ENCODE data around the gene MID1. TPM values are rescaled to one million over a fixed set of nuclear protein-coding genes. Genes with fewer than 3 reads are reported as not detected.

Gene MID1
- total RNA-seq, 4 donors from 2014 or later, result 17.0 to 23.4 (median 19.0) TPM

- 60 to 72% methylated on average over 3 of the region's 3 CpGs for WGBS, 2 donors (ENCODE audit: low coverage in 1 of 2)
- no peak for ATAC-seq
- Histone ChIP-seq H3K27ac (peak overlapping the region in 1 of 4 donors; percentile 35), H3K36me3 (no peaks in the 10 kb centered on the region), H3K4me1 (peaks cover 0 to 17% (median 0%) of the 10 kb centered on the region in 3 donors), H3K9me3 (no peaks in the 10 kb centered on the region), H3K4me3 (no peak overlapping the region), H3K27me3 (no peaks in the 10 kb centered on the region)
- TF ChIP-seq EP300 (IDR thresholded peaks at IDR 0.05) (no peak), POLR2AphosphoS5 (IDR thresholded peaks at IDR 0.05) (no peak), POLR2A (IDR thresholded peaks at IDR 0.05) (no peak)
- TF ChIP-seq, protein P1, sequence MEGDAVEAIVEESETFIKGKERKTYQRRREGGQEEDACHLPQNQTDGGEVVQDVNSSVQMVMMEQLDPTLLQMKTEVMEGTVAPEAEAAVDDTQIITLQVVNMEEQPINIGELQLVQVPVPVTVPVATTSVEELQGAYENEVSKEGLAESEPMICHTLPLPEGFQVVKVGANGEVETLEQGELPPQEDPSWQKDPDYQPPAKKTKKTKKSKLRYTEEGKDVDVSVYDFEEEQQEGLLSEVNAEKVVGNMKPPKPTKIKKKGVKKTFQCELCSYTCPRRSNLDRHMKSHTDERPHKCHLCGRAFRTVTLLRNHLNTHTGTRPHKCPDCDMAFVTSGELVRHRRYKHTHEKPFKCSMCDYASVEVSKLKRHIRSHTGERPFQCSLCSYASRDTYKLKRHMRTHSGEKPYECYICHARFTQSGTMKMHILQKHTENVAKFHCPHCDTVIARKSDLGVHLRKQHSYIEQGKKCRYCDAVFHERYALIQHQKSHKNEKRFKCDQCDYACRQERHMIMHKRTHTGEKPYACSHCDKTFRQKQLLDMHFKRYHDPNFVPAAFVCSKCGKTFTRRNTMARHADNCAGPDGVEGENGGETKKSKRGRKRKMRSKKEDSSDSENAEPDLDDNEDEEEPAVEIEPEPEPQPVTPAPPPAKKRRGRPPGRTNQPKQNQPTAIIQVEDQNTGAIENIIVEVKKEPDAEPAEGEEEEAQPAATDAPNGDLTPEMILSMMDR (IDR thresholded peaks at IDR 0.05), result no peak
Observed at GRCh38 chrX:10603612-10604011, 16.8 kb downstream of the MID1 start.

DNA sequence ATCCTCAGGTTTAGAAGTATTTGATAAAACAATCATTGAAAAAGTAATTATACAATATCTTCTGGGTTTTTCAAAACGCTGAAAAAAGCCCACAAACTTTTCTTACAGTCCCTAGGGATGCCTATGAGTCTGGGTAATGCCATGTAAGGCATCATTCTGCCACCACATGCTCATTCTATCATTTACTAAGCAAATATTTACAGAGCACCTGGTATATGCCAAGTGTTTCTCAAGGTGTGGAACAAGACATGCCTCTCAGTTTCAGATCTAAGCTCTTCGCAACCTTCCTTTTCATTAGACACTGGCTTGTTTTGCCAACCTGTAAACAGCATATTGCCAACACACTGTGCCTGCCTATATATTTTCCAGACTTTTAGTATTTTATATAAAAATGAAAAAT lies 17.7 kb downstream of the MID1 start:
- H3K4me1 ChIP-seq, result peaks cover 0 to 17% (median 0%) of the 10 kb centered on the region in 3 donors
- H3K4me3 ChIP-seq, result no peak overlapping the region
- H3K27ac ChIP-seq, result peak overlapping the region in 1 of 4 donors; percentile 35
- ATAC-seq, result no peak
- H3K36me3 ChIP-seq, result no peaks in the 10 kb centered on the region
- no peaks in the 10 kb centered on the region for H3K27me3 ChIP-seq
- 48 to 63% methylated on average over 1 to 2 of the region's 2 CpGs for WGBS, 2 donors (ENCODE audit: low coverage in 1 of 2)
- H3K9me3 ChIP-seq, result no peaks in the 10 kb centered on the region
- TF ChIP-seq, protein P1 (IDR thresholded peaks at IDR 0.05), result no peak
- TF ChIP-seq POLR2AphosphoS5 (IDR thresholded peaks at IDR 0.05) (no peak), POLR2A (IDR thresholded peaks at IDR 0.05) (no peak), EP300 (IDR thresholded peaks at IDR 0.05) (no peak)

DNA sequence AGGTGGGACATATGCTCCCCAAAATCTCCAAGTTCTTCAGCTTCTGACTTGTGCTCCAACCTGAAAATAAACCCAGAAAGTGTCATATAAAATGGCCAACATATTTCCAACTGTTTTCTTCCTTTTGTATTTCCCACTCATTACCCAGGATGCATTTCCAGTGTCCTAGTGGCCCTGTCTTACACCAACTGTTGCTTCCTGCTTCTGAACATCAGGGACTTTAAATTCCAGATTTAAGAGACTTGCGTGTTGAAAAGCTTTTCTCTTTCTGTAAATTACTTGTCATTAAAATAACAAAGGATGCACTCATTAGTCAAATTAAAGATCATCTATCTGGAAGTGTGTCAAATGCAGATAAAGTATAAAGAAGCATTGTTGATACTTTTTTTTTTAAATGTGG lies 19.9 kb downstream of the MID1 start:
- Histone ChIP-seq H3K36me3 (no peaks in the 10 kb centered on the region), H3K9me3 (no peaks in the 10 kb centered on the region), H3K4me1 (peaks cover 0 to 21% (median 0%) of the 10 kb centered on the region in 3 donors), H3K27ac (no peak overlapping the region), H3K27me3 (no peaks in the 10 kb centered on the region), H3K4me3 (no peak overlapping the region)
- 46% methylated on average over 1 of the region's 1 CpG; no CpG with 5 or more reads in 1 of the 2 donors for WGBS, 2 donors (ENCODE audit: low coverage in 1 of 2)
- no peak for ATAC-seq
- TF ChIP-seq POLR2AphosphoS5 (IDR thresholded peaks at IDR 0.05) (no peak), EP300 (IDR thresholded peaks at IDR 0.05) (no peak), POLR2A (IDR thresholded peaks at IDR 0.05) (no peak)
- TF ChIP-seq, protein P1 (IDR thresholded peaks at IDR 0.05), result no peak

GRCh38 chrX:10598540-10598939 lies 21.8 kb downstream of the MID1 start:
- Histone ChIP-seq H3K27me3 (no peaks in the 10 kb centered on the region), H3K4me3 (no peak overlapping the region), H3K9me3 (no peaks in the 10 kb centered on the region), H3K36me3 (no peaks in the 10 kb centered on the region), H3K27ac (no peak overlapping the region), H3K4me1 (peaks cover 0 to 21% (median 0%) of the 10 kb centered on the region in 3 donors)
- 40 to 50% methylated on average over 1 to 2 of the region's 5 CpGs for WGBS, 2 donors (ENCODE audit: low coverage in 1 of 2)
- ATAC-seq, result no peak
- TF ChIP-seq POLR2AphosphoS5 (IDR thresholded peaks at IDR 0.05) (no peak), POLR2A (IDR thresholded peaks at IDR 0.05) (no peak), EP300 (IDR thresholded peaks at IDR 0.05) (no peak)
- TF ChIP-seq, protein P1 (IDR thresholded peaks at IDR 0.05), result no peak

DNA sequence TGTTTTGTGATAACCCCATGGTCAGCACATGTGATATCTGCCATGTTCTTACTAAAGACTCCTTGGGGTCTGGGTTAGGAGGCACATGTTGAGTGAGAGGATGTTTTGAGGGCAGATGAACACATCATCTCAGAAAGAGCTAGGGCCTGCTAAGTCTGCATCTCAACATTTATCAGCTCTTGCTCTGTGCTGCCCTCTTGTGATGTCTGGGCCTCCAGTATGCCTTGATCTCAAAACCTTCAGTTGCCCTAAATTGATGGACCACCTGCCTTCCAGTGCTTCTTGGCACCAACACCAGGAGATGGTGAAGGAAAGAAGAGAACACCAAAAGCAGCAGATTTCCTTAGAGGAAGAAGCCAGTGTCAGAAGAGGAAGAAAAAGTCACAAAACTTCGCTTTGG lies 22.5 kb downstream of the MID1 start:
- Histone ChIP-seq H3K27me3 (no peaks in the 10 kb centered on the region), H3K9me3 (no peaks in the 10 kb centered on the region), H3K4me3 (no peak overlapping the region), H3K36me3 (no peaks in the 10 kb centered on the region), H3K27ac (no peak overlapping the region), H3K4me1 (peaks cover 0 to 21% (median 0%) of the 10 kb centered on the region in 3 donors)
- no CpG with 5 or more reads among the region's 1 CpG for WGBS, 2 donors (ENCODE audit: low coverage in 1 of 2)
- TF ChIP-seq POLR2AphosphoS5 (IDR thresholded peaks at IDR 0.05), result no peak
- TF ChIP-seq, protein P1 (IDR thresholded peaks at IDR 0.05), result peak in 1 of 4 experiments; percentile 36
- ATAC-seq, result no peak
